HG03571 (cell line): ENCODE results near the gene MRPL33.

ENCODE experiments used
- ATAC-seq: cut with Tn5 transposase; IDR thresholded peaks from one replicate; pipeline ENCODE4 v1.9.1; 2021; ENCODE audit not compliant: unreplicated experiment

MRPL33 gene

GRCh38 chr2:27806311-27807059 lies 35.0 kb downstream of the MRPL33 start:
- ATAC-seq = no peak

- ATAC-seq = no peak
Observed at GRCh38 chr2:27807476-27807875, 36.0 kb downstream of the MRPL33 start.

GRCh38 chr2:27808418-27808817 lies 36.9 kb downstream of the MRPL33 start:
- no peak for ATAC-seq

GRCh38 chr2:27808984-27809383 lies 37.5 kb downstream of the MRPL33 start:
- no peak for ATAC-seq

GRCh38 chr2:27809761-27810241 lies 38.3 kb downstream of the MRPL33 start:
- ATAC-seq = no peak

GRCh38 chr2:27810455-27810854 lies 38.9 kb downstream of the MRPL33 start:
- no peak for ATAC-seq

GRCh38 chr2:27811768-27812167 lies 40.2 kb downstream of the MRPL33 start:
- ATAC-seq = no peak

GRCh38 chr2:27814758-27815157 lies 43.2 kb downstream of the MRPL33 start:
- ATAC-seq = no peak

GRCh38 chr2:27815860-27816438 lies 44.4 kb downstream of the MRPL33 start:
- no peak for ATAC-seq

GRCh38 chr2:27822049-27822448 lies 50.5 kb downstream of the MRPL33 start:
- ATAC-seq = no peak

- ATAC-seq = no peak
Observed at GRCh38 chr2:27823135-27823534, 51.6 kb downstream of the MRPL33 start.

GRCh38 chr2:27823569-27823968 lies 52.0 kb downstream of the MRPL33 start:
- no peak for ATAC-seq

GRCh38 chr2:27824401-27824800 lies 52.9 kb downstream of the MRPL33 start:
- no peak for ATAC-seq

GRCh38 chr2:27828305-27828704 lies 56.8 kb downstream of the MRPL33 start:
- no peak for ATAC-seq
